Measurements from ENCODE around the gene PSG7. TPM values are rescaled to one million over a fixed set of nuclear protein-coding genes. Genes with fewer than 3 reads are reported as not detected.
A peak's percentile ranks its signal among the peaks of the same experiment; 100 is the strongest.
"Not testable (repeated sequence)": the region's sequence is repeated elsewhere in the genome, so short reads cannot be mapped to it uniquely, and the experiment has no call there.

The PSG7 gene
- total RNA-seq: not detected in 2 replicates

DNA sequence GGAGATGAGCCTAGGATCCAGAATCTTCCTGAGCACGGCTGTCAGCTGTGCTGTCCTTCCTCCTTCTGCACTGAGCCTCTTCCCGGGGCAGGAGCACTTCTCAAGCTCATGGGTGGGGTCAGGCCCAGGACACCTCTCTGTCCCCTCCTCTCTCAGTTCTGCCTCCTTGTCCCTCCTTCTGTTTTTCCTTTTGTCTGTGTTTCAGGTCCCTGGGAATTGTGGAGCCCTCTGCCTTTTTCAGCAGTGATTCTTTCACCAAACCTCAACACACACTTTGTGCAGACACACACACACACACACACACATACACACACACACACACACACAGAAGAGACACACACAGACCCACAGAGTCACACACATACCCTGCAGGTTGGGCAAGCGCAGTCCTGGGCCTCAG lies at the start of gene PSG7:
TSS of gene PSG7 (minus strand) at position 101 of the 400 bp plus-strand sequence. CDS start 131 bp downstream, outside the sequence.
- not testable (repeated sequence) for DNase-seq (ENCODE audit: low read depth); H3K4me3 ChIP-seq (ENCODE audit: low read depth, low read length)

GRCh38 chr19:42985588-42985987 lies 48.6 kb upstream of the PSG7 start:
- TF ChIP-seq, protein P1, sequence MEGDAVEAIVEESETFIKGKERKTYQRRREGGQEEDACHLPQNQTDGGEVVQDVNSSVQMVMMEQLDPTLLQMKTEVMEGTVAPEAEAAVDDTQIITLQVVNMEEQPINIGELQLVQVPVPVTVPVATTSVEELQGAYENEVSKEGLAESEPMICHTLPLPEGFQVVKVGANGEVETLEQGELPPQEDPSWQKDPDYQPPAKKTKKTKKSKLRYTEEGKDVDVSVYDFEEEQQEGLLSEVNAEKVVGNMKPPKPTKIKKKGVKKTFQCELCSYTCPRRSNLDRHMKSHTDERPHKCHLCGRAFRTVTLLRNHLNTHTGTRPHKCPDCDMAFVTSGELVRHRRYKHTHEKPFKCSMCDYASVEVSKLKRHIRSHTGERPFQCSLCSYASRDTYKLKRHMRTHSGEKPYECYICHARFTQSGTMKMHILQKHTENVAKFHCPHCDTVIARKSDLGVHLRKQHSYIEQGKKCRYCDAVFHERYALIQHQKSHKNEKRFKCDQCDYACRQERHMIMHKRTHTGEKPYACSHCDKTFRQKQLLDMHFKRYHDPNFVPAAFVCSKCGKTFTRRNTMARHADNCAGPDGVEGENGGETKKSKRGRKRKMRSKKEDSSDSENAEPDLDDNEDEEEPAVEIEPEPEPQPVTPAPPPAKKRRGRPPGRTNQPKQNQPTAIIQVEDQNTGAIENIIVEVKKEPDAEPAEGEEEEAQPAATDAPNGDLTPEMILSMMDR (conservative IDR thresholded peaks at IDR 0.05; ENCODE audit: low read depth, low read length): no peak
- no peak for DNase-seq (ENCODE audit: low read depth)
- H3K4me3 ChIP-seq (ENCODE audit: low read depth, low read length): no peak overlapping the region

- DNase-seq (ENCODE audit: low read depth); H3K4me3 ChIP-seq (ENCODE audit: low read depth, low read length): not testable (repeated sequence)
These were observed 45.1 kb upstream of the PSG7 start for GRCh38 chr19:42982111-42982510.

GRCh38 chr19:42971451-42971850 lies 34.4 kb upstream of the PSG7 start:
- not testable (repeated sequence) for H3K4me3 ChIP-seq (ENCODE audit: low read depth, low read length); DNase-seq (ENCODE audit: low read depth)

- no peak overlapping the region for H3K4me3 ChIP-seq (ENCODE audit: low read depth, low read length)
- no peak for DNase-seq (ENCODE audit: low read depth)
- TF ChIP-seq, protein P1 (conservative IDR thresholded peaks at IDR 0.05; ENCODE audit: low read depth, low read length): no peak
These were observed 28.2 kb upstream of the PSG7 start for GRCh38 chr19:42965176-42965575.

- DNase-seq (ENCODE audit: low read depth): no peak
- H3K4me3 ChIP-seq (ENCODE audit: low read depth, low read length): no peak overlapping the region
- TF ChIP-seq, protein P1 (conservative IDR thresholded peaks at IDR 0.05; ENCODE audit: low read depth, low read length): no peak
These were observed 24.1 kb upstream of the PSG7 start for GRCh38 chr19:42961119-42961518.

- DNase-seq (ENCODE audit: low read depth): not testable (repeated sequence)
These were observed 15.1 kb upstream of the PSG7 start for GRCh38 chr19:42952126-42952525.

GRCh38 chr19:42951476-42951875 lies 14.5 kb upstream of the PSG7 start:
- DNase-seq (ENCODE audit: low read depth); H3K4me3 ChIP-seq (ENCODE audit: low read depth, low read length): not testable (repeated sequence)

More at GRCh38 chr19:42952126-42952525, 15.1 kb upstream of the PSG7 start:
- H3K4me3 ChIP-seq (ENCODE audit: low read depth, low read length): not testable (repeated sequence)

DNA sequence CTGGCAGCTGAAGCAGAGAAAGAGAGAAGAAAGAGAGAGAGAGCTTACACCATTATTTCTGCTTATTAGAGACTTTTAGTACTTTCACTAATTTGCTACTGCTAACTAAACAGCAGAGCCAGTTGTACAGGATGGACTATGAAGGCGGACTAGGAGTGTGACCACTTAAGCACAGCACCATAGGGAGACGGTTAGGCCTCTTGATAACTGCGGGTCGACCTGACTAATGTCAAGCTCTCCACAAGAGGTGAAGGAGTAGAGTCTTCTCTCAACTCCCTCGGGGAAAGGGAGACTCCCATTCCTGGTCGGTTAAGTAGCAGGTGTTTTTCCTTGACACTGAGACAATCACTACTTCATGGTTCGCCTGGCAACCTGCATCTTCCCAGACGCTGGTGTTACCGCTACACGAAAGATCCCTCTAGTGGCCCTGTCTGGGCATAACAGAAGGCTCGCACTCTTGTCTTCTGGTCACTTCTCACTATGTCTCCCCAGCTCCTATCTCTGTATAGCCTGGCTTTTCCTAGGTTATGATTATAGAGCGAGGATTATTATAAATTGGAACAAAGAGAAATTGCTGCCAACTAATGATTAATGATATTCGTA lies 5.3 kb upstream of the PSG7 start:
- no peak for DNase-seq (ENCODE audit: low read depth)
- no peak overlapping the region for H3K4me3 ChIP-seq (ENCODE audit: low read depth, low read length)
- TF ChIP-seq, protein P1 (conservative IDR thresholded peaks at IDR 0.05; ENCODE audit: low read depth, low read length): peak; percentile 64

DNA sequence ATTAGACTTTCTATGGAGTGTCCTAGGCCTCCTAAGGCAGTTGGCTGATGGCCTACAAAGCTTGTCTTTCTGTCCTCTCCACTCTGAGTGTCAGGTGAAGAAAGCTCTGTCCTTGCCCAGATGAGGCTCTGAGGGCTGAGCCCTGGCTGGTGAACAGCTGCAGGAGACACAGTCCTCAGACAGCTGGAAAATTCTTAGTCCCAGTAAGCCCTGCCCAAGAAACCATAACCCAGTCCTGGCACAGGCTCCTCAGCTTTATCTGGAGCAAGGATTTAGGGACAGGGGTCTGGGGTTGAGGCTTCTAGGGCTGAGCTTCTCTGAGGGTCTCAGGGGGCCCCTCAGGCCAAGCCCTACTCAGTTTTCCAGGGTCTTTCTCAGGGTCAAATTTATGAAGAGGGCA lies 2.3 kb downstream of the PSG7 start:
- not testable (repeated sequence) for DNase-seq (ENCODE audit: low read depth); H3K4me3 ChIP-seq (ENCODE audit: low read depth, low read length)

- DNase-seq (ENCODE audit: low read depth); H3K4me3 ChIP-seq (ENCODE audit: low read depth, low read length): not testable (repeated sequence)
These were observed 2.8 kb downstream of the PSG7 start for GRCh38 chr19:42934183-42934582.

DNA sequence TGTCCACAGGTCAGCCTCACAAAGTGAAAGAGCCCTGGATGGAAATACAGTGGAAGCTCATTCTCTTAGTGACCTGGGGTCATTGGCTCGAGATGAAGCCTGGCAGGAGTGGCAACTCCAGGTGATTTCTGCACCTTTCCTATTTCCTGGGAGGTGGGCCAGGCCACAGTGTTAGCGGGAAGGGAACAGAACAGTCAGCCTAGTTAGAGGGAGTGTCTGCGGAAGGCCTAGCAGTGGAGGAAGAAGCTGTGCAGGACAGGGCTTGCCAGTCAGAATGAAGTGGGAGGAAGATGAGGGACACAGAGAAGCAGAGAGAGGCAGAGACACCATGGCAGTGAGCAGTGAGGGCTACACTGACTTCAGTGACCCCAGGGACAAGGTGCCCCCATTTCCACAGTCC lies 3.6 kb downstream of the PSG7 start:
- not testable (repeated sequence) for DNase-seq (ENCODE audit: low read depth); H3K4me3 ChIP-seq (ENCODE audit: low read depth, low read length)

DNA sequence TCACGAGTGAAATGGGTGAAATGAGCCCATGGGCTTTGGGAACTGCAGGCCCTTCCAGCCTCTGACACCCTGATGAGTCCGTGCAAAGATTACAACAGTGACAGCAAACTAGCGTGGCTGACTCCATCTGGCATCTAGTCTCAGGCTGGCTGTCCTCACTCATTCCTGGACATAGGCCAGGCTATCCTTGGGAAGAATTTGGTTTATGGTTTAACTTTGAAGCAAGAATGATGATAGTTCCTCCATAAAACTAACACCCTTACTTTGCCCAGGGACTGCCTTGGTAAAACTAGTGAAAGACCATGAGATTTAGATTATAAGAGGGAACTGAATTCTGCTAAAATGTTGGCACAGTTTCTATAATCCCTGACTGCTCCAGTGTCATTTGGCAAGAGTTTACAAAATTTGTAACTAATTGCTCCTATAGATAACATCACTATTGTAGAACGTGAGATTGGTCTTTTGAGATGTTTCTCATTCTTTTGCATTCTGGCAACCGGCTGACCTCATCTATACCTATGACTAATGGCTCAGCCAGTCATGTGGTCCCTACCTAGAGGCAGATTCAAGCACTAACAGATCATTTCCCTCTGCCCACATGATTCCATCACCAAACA lies 4.4 kb downstream of the PSG7 start:
- peak; percentile 78 for DNase-seq (ENCODE audit: low read depth)
- not testable (repeated sequence) for H3K4me3 ChIP-seq (ENCODE audit: low read depth, low read length)
